IPS-15b (cell line): ENCODE data around the gene SLC9A6.
"Not testable (repeated sequence)": the region's sequence is repeated elsewhere in the genome, so short reads cannot be mapped to it uniquely, and the experiment has no call there.

Experiments
- H3K27me3 ChIP-seq: one replicate; pipeline ENCODE4 v1.6.1; 2013; ENCODE audit warnings: low read length; ENCODE audit not compliant: control insufficient read depth, insufficient read depth
- H3K36me3 ChIP-seq: one replicate; pipeline ENCODE4 v1.6.1; 2013; ENCODE audit warnings: low read length; ENCODE audit not compliant: control insufficient read depth, insufficient read depth
- H3K4me1 ChIP-seq: one replicate; pipeline ENCODE4 v1.6.1; 2013; ENCODE audit warnings: mild to moderate bottlenecking, low read length; ENCODE audit not compliant: control insufficient read depth, insufficient read depth
- H3K4me3 ChIP-seq: one replicate; pipeline ENCODE4 v1.5.1; 2013; ENCODE audit warnings: low read depth, low read length
- H3K9ac ChIP-seq: one replicate; pipeline ENCODE4 v1.6.1; 2013; ENCODE audit warnings: low read depth, mild to moderate bottlenecking, low read length
- H3K9me3 ChIP-seq: one replicate; pipeline ENCODE4 v1.6.1; 2013; ENCODE audit warnings: mild to moderate bottlenecking, low read length; ENCODE audit not compliant: control insufficient read depth, insufficient read depth

The SLC9A6 gene

GRCh38 chrX:136047969-136048368 lies 62.7 kb downstream of the SLC9A6 start:
- Histone ChIP-seq H3K4me3 (no peak overlapping the region), H3K36me3 (no peaks in the 10 kb centered on the region), H3K9me3 (no peaks in the 10 kb centered on the region), H3K9ac (no peak overlapping the region), H3K27me3 (no peaks in the 10 kb centered on the region), H3K4me1 (no peaks in the 10 kb centered on the region)

- H3K27me3 ChIP-seq: no peaks in the 10 kb centered on the region
- no peaks in the 10 kb centered on the region for H3K9me3 ChIP-seq
- no peak overlapping the region for H3K4me3 ChIP-seq
- no peaks in the 10 kb centered on the region for H3K4me1 ChIP-seq
- H3K9ac ChIP-seq: no peak overlapping the region
- no peaks in the 10 kb centered on the region for H3K36me3 ChIP-seq
Measured at GRCh38 chrX:136048446-136048845, 63.2 kb downstream of the SLC9A6 start.

- Histone ChIP-seq H3K27me3 (no peaks in the 10 kb centered on the region), H3K9ac (no peak overlapping the region), H3K36me3 (no peaks in the 10 kb centered on the region), H3K4me3 (no peak overlapping the region), H3K9me3 (no peaks in the 10 kb centered on the region), H3K4me1 (no peaks in the 10 kb centered on the region)
Measured at GRCh38 chrX:136049608-136050007, 64.4 kb downstream of the SLC9A6 start.

GRCh38 chrX:136050875-136051274 lies 65.6 kb downstream of the SLC9A6 start:
- not testable (repeated sequence) for H3K36me3 ChIP-seq

GRCh38 chrX:136051611-136052010 lies 66.4 kb downstream of the SLC9A6 start:
- H3K4me3 ChIP-seq: no peak overlapping the region
- no peaks in the 10 kb centered on the region for H3K36me3 ChIP-seq
- H3K9ac ChIP-seq: no peak overlapping the region
- no peaks in the 10 kb centered on the region for H3K4me1 ChIP-seq
- H3K27me3 ChIP-seq: no peaks in the 10 kb centered on the region
- H3K9me3 ChIP-seq: no peaks in the 10 kb centered on the region

More at GRCh38 chrX:136050875-136051274, 65.6 kb downstream of the SLC9A6 start:
- H3K27me3 ChIP-seq, H3K9ac ChIP-seq, H3K4me1 ChIP-seq, H3K9me3 ChIP-seq, H3K4me3 ChIP-seq: not testable (repeated sequence)

GRCh38 chrX:136055651-136056221 lies 70.5 kb downstream of the SLC9A6 start:
- H3K4me1 ChIP-seq: no peaks in the 10 kb centered on the region
- no peaks in the 10 kb centered on the region for H3K27me3 ChIP-seq
- no peak overlapping the region for H3K9ac ChIP-seq
- H3K36me3 ChIP-seq: no peaks in the 10 kb centered on the region
- no peaks in the 10 kb centered on the region for H3K9me3 ChIP-seq
- H3K4me3 ChIP-seq: no peak overlapping the region

- H3K9ac ChIP-seq: no peak overlapping the region
- H3K36me3 ChIP-seq: no peaks in the 10 kb centered on the region
- H3K27me3 ChIP-seq: no peaks in the 10 kb centered on the region
Measured at GRCh38 chrX:136057567-136057966, 72.3 kb downstream of the SLC9A6 start.

GRCh38 chrX:136059350-136059749 lies 74.1 kb downstream of the SLC9A6 start:
- Histone ChIP-seq H3K9ac (no peak overlapping the region), H3K9me3 (no peaks in the 10 kb centered on the region), H3K27me3 (no peaks in the 10 kb centered on the region), H3K4me3 (no peak overlapping the region), H3K36me3 (no peaks in the 10 kb centered on the region), H3K4me1 (no peaks in the 10 kb centered on the region)

More at GRCh38 chrX:136057567-136057966, 72.3 kb downstream of the SLC9A6 start:
- H3K4me1 ChIP-seq: no peaks in the 10 kb centered on the region
- H3K9me3 ChIP-seq: no peaks in the 10 kb centered on the region
- no peak overlapping the region for H3K4me3 ChIP-seq

- Histone ChIP-seq H3K36me3 (no peaks in the 10 kb centered on the region), H3K9ac (no peak overlapping the region), H3K27me3 (no peaks in the 10 kb centered on the region), H3K4me1 (no peaks in the 10 kb centered on the region), H3K4me3 (no peak overlapping the region), H3K9me3 (peaks cover 4% of the 10 kb centered on the region)
Measured at GRCh38 chrX:136061286-136061685, 76.1 kb downstream of the SLC9A6 start.

GRCh38 chrX:136061696-136062095 lies 76.5 kb downstream of the SLC9A6 start:
- H3K27me3 ChIP-seq: no peaks in the 10 kb centered on the region
- H3K9ac ChIP-seq: no peak overlapping the region
- H3K4me1 ChIP-seq: no peaks in the 10 kb centered on the region
- no peaks in the 10 kb centered on the region for H3K36me3 ChIP-seq
- H3K9me3 ChIP-seq: peaks cover 4% of the 10 kb centered on the region
- H3K4me3 ChIP-seq: no peak overlapping the region

- H3K4me1 ChIP-seq: no peaks in the 10 kb centered on the region
- H3K4me3 ChIP-seq: no peak overlapping the region
- H3K36me3 ChIP-seq: no peaks in the 10 kb centered on the region
- no peak overlapping the region for H3K9ac ChIP-seq
- H3K9me3 ChIP-seq: peaks cover 4% of the 10 kb centered on the region
- no peaks in the 10 kb centered on the region for H3K27me3 ChIP-seq
Measured at GRCh38 chrX:136063340-136064079, 78.3 kb downstream of the SLC9A6 start.

- H3K36me3 ChIP-seq: no peaks in the 10 kb centered on the region
- H3K27me3 ChIP-seq: no peaks in the 10 kb centered on the region
- no peak overlapping the region for H3K9ac ChIP-seq
- no peaks in the 10 kb centered on the region for H3K4me1 ChIP-seq
- H3K9me3 ChIP-seq: peaks cover 4% of the 10 kb centered on the region
- H3K4me3 ChIP-seq: no peak overlapping the region
Measured at GRCh38 chrX:136064661-136065043, 79.4 kb downstream of the SLC9A6 start.
